GM19468 (cell line): ENCODE measurements around the gene GAS2L1.

Source experiments
- ATAC-seq: cut with Tn5 transposase; IDR thresholded peaks from one replicate; pipeline ENCODE4 v1.9.1; 2021; ENCODE audit warnings: mild to moderate bottlenecking, moderate library complexity, moderate number of reproducible peaks; ENCODE audit not compliant: unreplicated experiment; ENCODE audit errors: extremely low read depth

Gene GAS2L1

GRCh38 chr22:29272624-29273023 is 33.8 kb upstream of the GAS2L1 start:
- ATAC-seq = no peak

- no peak for ATAC-seq
Measured at GRCh38 chr22:29275167-29275566, 31.3 kb upstream of the GAS2L1 start.

- ATAC-seq = no peak
Measured at GRCh38 chr22:29275819-29276565, 30.5 kb upstream of the GAS2L1 start.

GRCh38 chr22:29277927-29278326 is 28.5 kb upstream of the GAS2L1 start:
- no peak for ATAC-seq

- ATAC-seq = no peak
Measured at GRCh38 chr22:29284196-29284595, 22.3 kb upstream of the GAS2L1 start.

GRCh38 chr22:29288837-29289236 is 17.6 kb upstream of the GAS2L1 start:
- ATAC-seq = no peak

- ATAC-seq = no peak
Measured at GRCh38 chr22:29290061-29290460, 16.4 kb upstream of the GAS2L1 start.

GRCh38 chr22:29291215-29291614 is 15.2 kb upstream of the GAS2L1 start:
- ATAC-seq = no peak

- no peak for ATAC-seq
Measured at GRCh38 chr22:29292379-29292778, 14.1 kb upstream of the GAS2L1 start.

GRCh38 chr22:29298641-29299040 is 7.8 kb upstream of the GAS2L1 start:
- no peak for ATAC-seq

- ATAC-seq = no peak
Measured at GRCh38 chr22:29299136-29299900, 7.1 kb upstream of the GAS2L1 start.

GRCh38 chr22:29300467-29300806 is 6.0 kb upstream of the GAS2L1 start:
- no peak for ATAC-seq

- ATAC-seq = no peak
Measured at GRCh38 chr22:29300807-29301601, 5.4 kb upstream of the GAS2L1 start.

- no peak for ATAC-seq
Measured at GRCh38 chr22:29301716-29302401, 4.6 kb upstream of the GAS2L1 start.

GRCh38 chr22:29302402-29302680 is 4.1 kb upstream of the GAS2L1 start:
- ATAC-seq = no peak

GRCh38 chr22:29302681-29303465 is 3.6 kb upstream of the GAS2L1 start:
- ATAC-seq = no peak

- no peak for ATAC-seq
Measured at GRCh38 chr22:29305836-29306174, 645 bp upstream of the GAS2L1 start.

GRCh38 chr22:29306835-29307595 is 565 bp downstream of the GAS2L1 start:
- ATAC-seq = no peak

GRCh38 chr22:29307596-29308147 is 1.2 kb downstream of the GAS2L1 start:
- ATAC-seq = no peak
